Uterus (tissue), 2 donors: Measurements from ENCODE around the gene NHERF1.

Experiments
- POLR2A ChIP-seq, 2 donors: fragments of 450-650 bp; IDR thresholded peaks; one replicate each; pipeline ENCODE4 v1.6.1; 2016; ENCODE audit warnings: antibody characterized with exemption in 2 of 2, mild to moderate bottlenecking in 1 of 2, moderate library complexity in 1 of 2
- TF ChIP-seq, protein P1 (sequence below), 4 experiments: fragments of 200-600 bp in 2 of 4; fragments of 450-650 bp in 2 of 4; sonication (generic) in 2 of 4; IDR thresholded peaks; one replicate each; pipeline ENCODE4 v1.5.1; 2016 to 2019; ENCODE audit warnings: antibody characterized with exemption in 4 of 4, mild to moderate bottlenecking in 2 of 4, moderate library complexity in 1 of 4

DNA sequence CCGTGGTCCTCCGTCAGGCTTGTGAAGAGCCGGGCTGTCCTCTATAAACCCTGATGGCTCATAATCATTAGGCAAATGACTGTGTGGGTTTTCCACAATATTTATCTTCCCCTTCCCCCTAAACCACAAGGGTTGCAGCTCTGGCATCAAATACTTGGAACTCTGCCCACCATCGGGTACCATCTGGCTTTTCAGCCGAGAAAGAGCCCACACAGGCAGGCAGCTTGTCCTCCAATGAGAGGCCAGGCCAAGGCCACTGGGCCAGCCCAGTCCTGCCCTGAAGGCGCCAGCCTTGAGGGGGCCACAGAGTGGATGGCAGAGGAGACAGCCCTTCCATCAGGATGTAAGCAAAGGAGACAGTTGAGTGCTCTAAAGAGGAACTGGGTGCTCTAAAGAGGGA lies 59.5 kb downstream of the NHERF1 start:
- TF ChIP-seq, protein P1, sequence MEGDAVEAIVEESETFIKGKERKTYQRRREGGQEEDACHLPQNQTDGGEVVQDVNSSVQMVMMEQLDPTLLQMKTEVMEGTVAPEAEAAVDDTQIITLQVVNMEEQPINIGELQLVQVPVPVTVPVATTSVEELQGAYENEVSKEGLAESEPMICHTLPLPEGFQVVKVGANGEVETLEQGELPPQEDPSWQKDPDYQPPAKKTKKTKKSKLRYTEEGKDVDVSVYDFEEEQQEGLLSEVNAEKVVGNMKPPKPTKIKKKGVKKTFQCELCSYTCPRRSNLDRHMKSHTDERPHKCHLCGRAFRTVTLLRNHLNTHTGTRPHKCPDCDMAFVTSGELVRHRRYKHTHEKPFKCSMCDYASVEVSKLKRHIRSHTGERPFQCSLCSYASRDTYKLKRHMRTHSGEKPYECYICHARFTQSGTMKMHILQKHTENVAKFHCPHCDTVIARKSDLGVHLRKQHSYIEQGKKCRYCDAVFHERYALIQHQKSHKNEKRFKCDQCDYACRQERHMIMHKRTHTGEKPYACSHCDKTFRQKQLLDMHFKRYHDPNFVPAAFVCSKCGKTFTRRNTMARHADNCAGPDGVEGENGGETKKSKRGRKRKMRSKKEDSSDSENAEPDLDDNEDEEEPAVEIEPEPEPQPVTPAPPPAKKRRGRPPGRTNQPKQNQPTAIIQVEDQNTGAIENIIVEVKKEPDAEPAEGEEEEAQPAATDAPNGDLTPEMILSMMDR (IDR thresholded peaks at IDR 0.05) = no peak
- TF ChIP-seq POLR2A (IDR thresholded peaks at IDR 0.05) = no peak
